Activated naive CD8-positive, alpha-beta T cell (primary cell): ENCODE results near the gene SGIP1.
A peak's percentile ranks its signal among the peaks of the same experiment; 100 is the strongest.
"Not testable (repeated sequence)": the region's sequence is repeated elsewhere in the genome, so short reads cannot be mapped to it uniquely, and the experiment has no call there.

Experiments used
- H3K27ac Mint-ChIP-seq: one replicate; pipeline ENCODE4 v1.8.0; 2021; ENCODE audit warnings: mixed read lengths
- H3K27me3 Mint-ChIP-seq: one replicate; pipeline ENCODE4 v1.8.0; 2021; ENCODE audit warnings: mixed read lengths
- H3K36me3 Mint-ChIP-seq: one replicate; pipeline ENCODE4 v1.8.0; 2021; ENCODE audit warnings: mixed read lengths
- H3K4me1 Mint-ChIP-seq: one replicate; pipeline ENCODE4 v1.8.0; 2021; ENCODE audit warnings: low read depth, mixed read lengths
- H3K4me3 Mint-ChIP-seq: one replicate; pipeline ENCODE4 v1.8.0; 2021; ENCODE audit warnings: mild to moderate bottlenecking, mixed read lengths
- H3K9me3 Mint-ChIP-seq: one replicate; pipeline ENCODE4 v1.8.0; 2021; ENCODE audit warnings: low read depth, mixed read lengths

SGIP1 gene

GRCh38 chr1:66725885-66726665, 192.1 kb downstream of the SGIP1 start:
- no peak overlapping the region for H3K4me3 Mint-ChIP-seq
- peaks cover 11% of the 10 kb centered on the region for H3K4me1 Mint-ChIP-seq
- H3K27me3 Mint-ChIP-seq = peaks cover 16% of the 10 kb centered on the region
- no peaks in the 10 kb centered on the region for H3K36me3 Mint-ChIP-seq
- no peaks in the 10 kb centered on the region for H3K9me3 Mint-ChIP-seq
- no peak overlapping the region for H3K27ac Mint-ChIP-seq

- Mint-ChIP-seq H3K27me3 (peaks cover 8% of the 10 kb centered on the region), H3K4me3 (no peak overlapping the region), H3K36me3 (no peaks in the 10 kb centered on the region), H3K4me1 (peaks cover 16% of the 10 kb centered on the region), H3K9me3 (no peaks in the 10 kb centered on the region), H3K27ac (no peak overlapping the region)
These were observed 194.1 kb downstream of the SGIP1 start for GRCh38 chr1:66728021-66728420.

GRCh38 chr1:66728716-66729115, 194.8 kb downstream of the SGIP1 start:
- H3K4me1 Mint-ChIP-seq = peaks cover 16% of the 10 kb centered on the region
- H3K4me3 Mint-ChIP-seq, H3K9me3 Mint-ChIP-seq, H3K27ac Mint-ChIP-seq, H3K27me3 Mint-ChIP-seq, H3K36me3 Mint-ChIP-seq: not testable (repeated sequence)

- Mint-ChIP-seq H3K4me3 (peak overlapping the region; percentile 35), H3K27ac (peak overlapping the region; percentile 18), H3K4me1 (peaks cover 16% of the 10 kb centered on the region), H3K27me3 (peaks cover 7% of the 10 kb centered on the region), H3K9me3 (no peaks in the 10 kb centered on the region), H3K36me3 (no peaks in the 10 kb centered on the region)
These were observed 195.2 kb downstream of the SGIP1 start for GRCh38 chr1:66729119-66729518.

- Mint-ChIP-seq H3K27ac (peak overlapping the region; percentile 18), H3K4me1 (peaks cover 16% of the 10 kb centered on the region), H3K9me3 (no peaks in the 10 kb centered on the region), H3K27me3 (peaks cover 7% of the 10 kb centered on the region), H3K36me3 (no peaks in the 10 kb centered on the region), H3K4me3 (no peak overlapping the region)
These were observed 195.6 kb downstream of the SGIP1 start for GRCh38 chr1:66729523-66729922.

- no peak overlapping the region for H3K27ac Mint-ChIP-seq
- no peaks in the 10 kb centered on the region for H3K36me3 Mint-ChIP-seq
- no peak overlapping the region for H3K4me3 Mint-ChIP-seq
- H3K27me3 Mint-ChIP-seq = peaks cover 7% of the 10 kb centered on the region
- H3K4me1 Mint-ChIP-seq = peaks cover 16% of the 10 kb centered on the region
- no peaks in the 10 kb centered on the region for H3K9me3 Mint-ChIP-seq
These were observed 196.5 kb downstream of the SGIP1 start for GRCh38 chr1:66730462-66730861.

GRCh38 chr1:66731170-66731865, 197.4 kb downstream of the SGIP1 start:
- Mint-ChIP-seq H3K4me3 (no peak overlapping the region), H3K4me1 (peaks cover 16% of the 10 kb centered on the region), H3K27ac (no peak overlapping the region), H3K9me3 (no peaks in the 10 kb centered on the region), H3K27me3 (peaks cover 3% of the 10 kb centered on the region), H3K36me3 (no peaks in the 10 kb centered on the region)

GRCh38 chr1:66732407-66733166, 198.6 kb downstream of the SGIP1 start:
- no peaks in the 10 kb centered on the region for H3K27me3 Mint-ChIP-seq
- H3K27ac Mint-ChIP-seq = peak overlapping the region; percentile 7
- peaks cover 16% of the 10 kb centered on the region for H3K4me1 Mint-ChIP-seq
- no peaks in the 10 kb centered on the region for H3K9me3 Mint-ChIP-seq
- H3K4me3 Mint-ChIP-seq = no peak overlapping the region
- H3K36me3 Mint-ChIP-seq = no peaks in the 10 kb centered on the region

GRCh38 chr1:66733348-66734017, 199.5 kb downstream of the SGIP1 start:
- H3K4me1 Mint-ChIP-seq = peaks cover 16% of the 10 kb centered on the region
- no peak overlapping the region for H3K27ac Mint-ChIP-seq

GRCh38 chr1:66734531-66734930, 200.6 kb downstream of the SGIP1 start:
- H3K27me3 Mint-ChIP-seq, H3K4me3 Mint-ChIP-seq, H3K27ac Mint-ChIP-seq, H3K9me3 Mint-ChIP-seq, H3K36me3 Mint-ChIP-seq: not testable (repeated sequence)
- H3K4me1 Mint-ChIP-seq = peaks cover 11% of the 10 kb centered on the region

More at GRCh38 chr1:66733348-66734017, 199.5 kb downstream of the SGIP1 start:
- H3K27me3 Mint-ChIP-seq = no peaks in the 10 kb centered on the region
- H3K9me3 Mint-ChIP-seq = no peaks in the 10 kb centered on the region
- H3K36me3 Mint-ChIP-seq = no peaks in the 10 kb centered on the region
- H3K4me3 Mint-ChIP-seq = no peak overlapping the region

- no peaks in the 10 kb centered on the region for H3K27me3 Mint-ChIP-seq
- H3K27ac Mint-ChIP-seq = no peak overlapping the region
- H3K4me1 Mint-ChIP-seq = peaks cover 6% of the 10 kb centered on the region
- peaks cover 2% of the 10 kb centered on the region for H3K36me3 Mint-ChIP-seq
- H3K9me3 Mint-ChIP-seq = no peaks in the 10 kb centered on the region
- no peak overlapping the region for H3K4me3 Mint-ChIP-seq
These were observed 203.9 kb downstream of the SGIP1 start for GRCh38 chr1:66737836-66738235.

GRCh38 chr1:66739401-66740157, 205.6 kb downstream of the SGIP1 start:
- Mint-ChIP-seq H3K9me3 (no peaks in the 10 kb centered on the region), H3K27me3 (no peaks in the 10 kb centered on the region), H3K27ac (no peak overlapping the region), H3K36me3 (peaks cover 2% of the 10 kb centered on the region), H3K4me1 (peaks cover 5% of the 10 kb centered on the region), H3K4me3 (no peak overlapping the region)

- Mint-ChIP-seq H3K9me3 (no peaks in the 10 kb centered on the region), H3K36me3 (peaks cover 2% of the 10 kb centered on the region), H3K27ac (no peak overlapping the region), H3K4me1 (no peaks in the 10 kb centered on the region), H3K4me3 (no peak overlapping the region), H3K27me3 (peaks cover 12% of the 10 kb centered on the region)
These were observed 211.5 kb downstream of the SGIP1 start for GRCh38 chr1:66745451-66745850.

GRCh38 chr1:66747501-66747900, 213.5 kb downstream of the SGIP1 start:
- peaks cover 21% of the 10 kb centered on the region for H3K27me3 Mint-ChIP-seq
- no peak overlapping the region for H3K27ac Mint-ChIP-seq
- no peaks in the 10 kb centered on the region for H3K9me3 Mint-ChIP-seq
- H3K36me3 Mint-ChIP-seq = peaks cover 2% of the 10 kb centered on the region
- H3K4me3 Mint-ChIP-seq = no peak overlapping the region
- peaks cover 11% of the 10 kb centered on the region for H3K4me1 Mint-ChIP-seq
